Smooth muscle cell of the brain vasculature (primary cell): ENCODE data around the gene AGER.
A peak's percentile ranks its signal among the peaks of the same experiment; 100 is the strongest.

Experiments
- DNase-seq: peaks from one replicate; pipeline ENCODE4 v3.0.0-alpha.2; 2012; ENCODE audit warnings: low read depth, low spot score

The AGER gene

DNA sequence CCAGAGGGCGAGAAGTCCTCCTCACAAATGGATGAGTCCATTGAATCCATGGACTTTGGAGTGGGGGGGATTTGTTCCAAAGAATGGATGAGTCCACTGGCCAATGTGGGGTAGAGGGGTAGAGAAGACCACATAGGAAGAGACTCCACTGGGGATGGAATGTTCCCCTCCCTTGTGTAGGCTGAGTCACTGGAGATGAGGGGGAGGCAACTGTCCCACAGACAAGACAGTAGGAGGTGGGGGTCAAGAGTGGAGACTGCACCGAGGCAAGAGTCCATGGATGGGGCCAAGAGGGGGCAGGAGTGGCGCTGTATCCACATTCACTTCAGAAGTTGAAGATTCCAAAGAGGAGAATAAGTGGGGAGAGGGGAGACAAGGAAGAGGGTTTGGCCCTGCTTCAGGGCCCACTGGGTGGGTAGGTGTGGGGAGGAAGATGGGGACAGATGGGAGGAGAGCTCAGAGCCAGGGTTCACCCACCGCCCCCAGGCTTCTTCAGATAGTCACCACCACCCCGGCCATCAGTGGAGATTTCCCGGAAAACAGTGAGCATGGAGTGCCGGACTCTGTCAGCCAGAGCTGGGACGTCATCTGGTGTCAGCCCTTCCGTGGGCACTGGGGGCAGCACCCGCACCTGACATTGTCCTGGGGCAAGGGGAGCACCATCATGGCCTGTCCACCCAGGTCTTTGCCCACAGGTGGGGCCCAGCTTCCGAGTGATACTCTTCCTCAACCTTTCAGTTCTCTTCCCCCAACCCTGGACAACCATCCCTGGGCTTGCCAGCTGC, 15.1 kb downstream of the AGER start:
- DNase-seq, result no peak

DNA sequence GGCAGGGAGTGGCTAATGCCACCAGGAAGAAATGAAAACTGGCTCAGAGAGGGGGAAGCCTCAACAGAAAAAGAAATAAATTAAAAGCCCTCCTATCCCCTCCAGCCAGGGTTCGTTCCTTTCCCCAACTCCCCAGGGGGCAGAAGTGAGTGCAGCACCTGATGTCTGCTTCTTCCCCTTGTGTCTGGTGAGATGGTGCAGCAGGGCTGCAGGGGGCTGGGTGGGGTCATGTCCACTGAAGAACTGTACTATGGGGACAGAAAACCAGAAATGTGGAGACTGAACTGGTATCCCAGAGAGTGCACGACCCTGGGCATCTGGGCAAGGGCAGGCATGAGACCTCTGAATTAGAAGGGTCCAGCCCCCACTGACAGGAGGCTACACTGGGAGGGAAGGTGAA, 15.7 kb downstream of the AGER start:
- no peak for DNase-seq

DNA sequence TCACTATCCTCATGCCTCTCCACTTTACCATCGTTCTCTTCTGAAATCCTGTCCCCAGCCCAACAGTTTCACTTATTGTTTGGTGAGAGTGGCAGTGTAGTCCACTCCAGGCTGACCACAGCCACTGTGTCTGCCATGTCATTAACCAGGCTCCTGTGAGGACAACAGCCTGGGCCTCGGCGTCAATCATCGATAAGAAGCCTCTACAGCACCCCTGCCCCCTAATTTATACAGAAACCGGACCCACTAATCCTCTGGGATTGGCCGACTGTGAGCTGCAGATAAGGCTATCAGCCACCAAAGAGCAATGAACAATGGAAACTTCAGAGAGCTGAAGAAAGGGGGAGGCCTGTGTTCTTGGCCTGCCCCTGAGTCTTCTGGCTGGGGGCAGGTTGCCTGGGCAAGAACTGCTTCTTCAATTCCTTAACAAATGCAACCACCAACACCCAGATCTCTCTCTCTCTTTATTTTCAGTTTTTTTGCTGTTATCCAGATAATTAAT, 16.2 kb downstream of the AGER start:
- no peak for DNase-seq

DNA sequence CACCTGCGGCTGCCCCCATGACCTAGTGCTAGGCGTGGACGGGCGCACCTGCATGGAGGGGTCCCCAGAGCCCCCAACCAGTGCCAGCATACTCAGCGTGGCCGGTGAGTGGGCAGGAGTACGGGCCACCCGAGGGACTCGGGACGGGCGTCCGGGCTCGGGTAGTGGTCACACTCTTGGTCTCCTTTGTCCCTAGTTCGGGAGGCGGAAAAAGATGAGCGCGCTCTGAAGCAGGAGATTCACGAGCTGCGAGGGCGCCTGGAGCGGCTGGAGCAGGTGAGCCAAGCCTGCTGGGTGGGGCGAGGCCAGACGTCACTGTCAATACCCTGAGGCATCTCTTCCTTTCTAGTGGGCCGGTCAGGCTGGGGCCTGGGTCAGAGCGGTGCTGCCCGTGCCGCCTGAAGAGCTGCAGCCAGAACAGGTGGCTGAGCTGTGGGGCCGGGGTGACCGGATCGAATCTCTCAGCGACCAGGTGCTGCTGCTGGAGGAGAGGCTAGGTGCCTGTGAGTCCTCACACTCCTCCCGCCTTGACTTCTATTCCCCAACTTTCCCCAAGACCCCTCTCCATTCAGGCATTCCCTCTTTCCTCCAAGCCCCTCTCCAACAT, 16.8 kb downstream of the AGER start:
- DNase-seq, result no peak

DNA sequence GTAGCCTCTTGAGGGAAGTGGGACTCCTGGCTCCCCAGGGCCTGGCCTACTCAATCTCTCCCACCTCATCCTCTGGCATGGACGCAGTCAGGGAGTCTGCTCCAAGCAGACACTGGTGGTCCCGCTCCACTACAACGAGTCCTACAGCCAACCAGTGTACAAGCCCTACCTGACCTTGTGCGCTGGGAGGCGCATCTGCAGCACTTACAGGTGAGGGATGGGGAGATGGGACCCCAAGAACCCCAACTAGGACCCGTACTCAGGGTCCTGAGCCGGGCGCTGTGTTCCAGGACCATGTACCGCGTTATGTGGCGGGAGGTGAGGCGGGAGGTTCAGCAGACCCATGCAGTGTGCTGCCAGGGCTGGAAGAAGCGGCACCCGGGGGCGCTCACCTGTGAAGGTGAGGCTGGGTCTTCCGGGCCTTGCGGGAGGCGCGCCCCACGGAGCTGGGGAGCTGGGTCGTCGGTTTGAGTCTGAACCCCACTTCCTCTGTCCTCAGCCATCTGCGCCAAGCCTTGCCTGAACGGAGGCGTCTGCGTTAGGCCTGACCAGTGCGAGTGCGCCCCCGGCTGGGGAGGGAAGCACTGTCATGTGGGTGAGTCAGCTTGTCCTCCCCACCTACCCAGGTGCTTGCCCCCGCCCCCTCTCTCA, 17.5 kb downstream of the AGER start:
- no peak for DNase-seq

DNA sequence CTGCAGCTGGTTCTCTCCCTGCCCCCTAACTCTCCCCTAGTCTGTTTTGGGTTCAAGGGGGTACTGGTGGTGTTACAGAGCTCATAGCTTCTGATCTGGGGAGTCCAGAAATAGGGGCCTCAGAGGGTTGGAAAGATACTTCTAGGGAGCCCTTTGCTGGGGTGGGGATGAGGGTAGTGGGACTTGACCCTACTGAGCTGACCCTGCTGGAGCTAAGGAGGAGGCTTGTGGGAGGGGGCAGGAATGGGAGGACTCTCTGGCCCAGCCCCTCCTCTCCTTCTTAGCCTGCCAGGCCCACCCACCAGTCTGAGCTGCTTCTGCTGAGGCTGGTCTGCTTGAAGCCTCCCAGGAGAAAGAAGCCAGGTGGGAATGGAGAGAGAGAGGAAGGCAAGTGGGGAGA, 19.8 kb downstream of the AGER start, which contains the start of gene EGFL8:
Gene EGFL8 (plus strand): TSS at position 301 of the 400 bp plus-strand sequence. CDS start 1,571 bp downstream, outside the sequence.
- DNase-seq, result no peak

DNA sequence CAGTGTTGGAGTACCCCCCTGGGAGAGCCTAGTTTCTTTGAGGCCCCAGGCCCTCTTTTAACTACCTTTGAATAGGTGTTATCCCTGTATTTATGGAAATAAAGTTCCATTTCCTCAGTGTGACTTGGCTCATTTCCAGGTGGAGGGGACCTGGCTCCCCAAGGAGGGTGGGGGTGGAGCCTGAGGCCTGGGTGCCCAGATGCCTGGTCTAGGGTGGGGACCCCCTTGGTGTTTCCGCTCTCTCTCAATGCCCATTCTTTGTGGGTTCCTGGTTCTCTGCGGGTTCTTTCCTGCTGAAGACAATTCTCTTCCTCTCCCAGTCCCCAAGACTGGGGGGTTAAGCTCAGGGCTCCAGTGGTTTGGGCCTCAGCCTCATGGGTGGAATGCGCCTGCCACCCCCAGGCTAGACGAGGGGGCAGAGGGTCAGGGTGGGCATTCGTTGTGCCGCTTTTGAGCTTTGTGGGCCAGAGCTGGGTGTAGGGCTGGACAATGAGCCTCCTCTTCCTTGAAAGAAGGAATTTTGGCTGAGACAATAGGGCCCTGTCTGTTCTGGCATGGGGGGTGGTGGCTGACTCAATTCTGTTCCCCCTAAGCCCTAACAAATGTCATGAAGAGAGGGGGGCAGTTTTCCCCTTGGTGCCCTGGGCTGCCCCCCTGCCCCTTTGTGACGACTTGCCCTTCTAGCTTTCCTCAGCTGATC, 20.3 kb downstream of the AGER start:
- no peak for DNase-seq

DNA sequence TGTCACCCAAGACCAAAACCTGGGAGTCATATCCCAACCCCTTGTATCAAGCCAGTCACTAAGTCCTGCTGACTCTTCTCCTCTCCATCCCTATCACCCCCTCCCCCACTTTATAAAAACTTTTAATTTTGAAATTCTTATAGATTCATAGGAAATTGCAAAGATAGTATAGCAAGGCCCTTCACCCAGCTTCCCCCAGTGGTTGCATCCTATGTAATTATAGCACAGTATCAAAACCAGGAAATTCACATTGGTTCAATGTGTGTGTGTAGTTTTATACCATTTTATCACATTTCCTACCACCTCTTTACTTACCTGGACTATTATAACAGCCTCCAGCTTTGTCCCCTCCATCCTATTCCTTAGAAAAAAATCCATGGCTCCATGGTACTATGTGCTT, 26.0 kb downstream of the AGER start:
- no peak for DNase-seq

DNA sequence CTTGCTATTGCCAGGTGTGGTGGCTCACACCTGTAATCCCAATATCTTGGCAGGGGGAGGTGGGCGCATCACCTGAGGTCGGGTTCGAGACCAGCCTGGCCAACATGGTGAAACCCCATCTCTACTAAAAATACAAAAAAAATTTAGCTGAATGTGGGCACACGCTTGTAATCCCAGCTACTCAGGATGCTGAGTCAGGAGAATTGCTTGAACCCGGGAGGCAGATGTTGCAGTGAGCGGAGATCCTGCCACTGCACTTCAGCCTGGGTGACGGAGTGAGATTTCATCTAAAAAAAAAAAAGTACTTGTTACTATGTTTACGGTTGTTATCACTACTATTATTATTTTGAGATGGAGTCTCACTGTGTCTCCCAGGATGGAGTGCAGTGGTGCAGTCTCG, 27.2 kb downstream of the AGER start:
- no peak for DNase-seq

DNA sequence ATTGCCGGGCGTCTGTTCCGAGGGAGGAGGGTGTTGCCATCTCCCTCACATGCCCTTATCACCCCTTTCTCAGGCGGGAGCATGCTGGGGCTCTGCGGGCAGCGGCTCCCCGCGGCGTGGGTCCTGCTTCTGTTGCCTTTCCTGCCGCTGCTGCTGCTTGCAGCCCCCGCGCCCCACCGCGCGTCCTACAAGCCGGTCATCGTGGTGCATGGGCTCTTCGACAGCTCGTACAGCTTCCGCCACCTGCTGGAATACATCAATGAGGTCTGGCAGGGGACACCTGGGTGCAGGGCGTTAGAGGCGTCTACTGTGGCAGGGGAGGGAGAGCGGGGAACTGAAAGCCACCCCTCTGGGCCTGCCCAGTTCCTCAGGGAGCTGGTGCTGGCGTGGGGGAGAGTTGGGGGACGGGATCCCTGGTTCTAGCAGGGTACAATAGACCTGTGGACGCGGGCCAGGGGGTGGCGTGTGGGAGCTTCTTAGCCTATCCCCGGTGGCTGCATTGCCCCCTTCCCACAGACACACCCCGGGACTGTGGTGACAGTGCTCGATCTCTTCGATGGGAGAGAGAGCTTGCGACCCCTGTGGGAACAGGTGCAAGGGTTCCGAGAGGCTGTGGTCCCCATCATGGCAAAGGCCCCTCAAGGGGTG, 29.4 kb downstream of the AGER start:
- DNase-seq, result no peak

DNA sequence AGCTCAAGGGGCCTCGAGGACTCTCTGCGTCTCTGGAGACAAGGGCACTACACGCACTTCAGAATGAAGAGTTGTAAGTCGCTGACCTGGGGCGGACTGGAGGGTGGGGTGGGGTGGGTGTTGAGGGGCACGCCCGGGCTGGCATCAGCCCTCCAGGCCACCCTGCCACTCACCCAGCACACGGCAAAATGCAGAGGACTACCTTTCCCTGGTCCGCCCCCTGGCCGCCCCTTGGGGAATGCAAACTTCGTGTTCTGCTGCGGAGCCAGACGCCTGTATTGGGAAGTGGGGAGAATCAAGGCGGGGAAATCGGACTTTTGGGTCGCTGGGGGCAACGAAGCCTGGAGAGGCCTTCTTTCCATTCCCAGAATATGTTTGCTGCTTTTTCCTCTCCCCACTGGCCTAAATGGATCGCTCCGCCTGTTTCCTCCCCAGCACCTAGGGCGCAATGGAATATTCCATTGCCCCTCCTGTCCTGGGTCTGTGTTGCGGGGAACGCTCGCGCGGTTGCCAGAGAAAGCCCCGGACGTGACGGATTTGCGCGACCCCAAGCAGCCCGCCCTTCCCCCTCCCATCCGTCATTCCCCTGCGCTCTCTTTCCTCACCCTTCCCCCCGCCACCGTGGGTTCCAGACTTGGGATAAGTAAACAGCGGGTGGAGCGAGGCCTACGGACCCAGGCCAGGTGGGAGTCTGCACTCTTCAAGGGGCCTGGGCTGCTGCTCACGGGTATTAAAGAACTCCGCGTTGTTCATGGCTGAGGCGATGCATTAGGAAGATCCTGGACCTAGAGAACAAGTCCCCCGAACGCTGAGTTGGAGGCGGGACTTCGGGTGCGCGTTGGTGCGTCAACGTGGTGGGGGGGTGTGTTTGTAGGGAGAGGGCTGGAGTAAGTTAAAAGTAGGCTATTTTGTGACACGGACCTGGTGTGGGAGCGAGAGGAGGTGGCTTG, 30.2 kb downstream of the AGER start, which contains the start of gene PPT2:
Gene PPT2 (plus strand): TSS at position 578 of the 950 bp plus-strand sequence. CDS start 454 bp downstream, outside the sequence.
- DNase-seq, result peak; percentile 84

DNA sequence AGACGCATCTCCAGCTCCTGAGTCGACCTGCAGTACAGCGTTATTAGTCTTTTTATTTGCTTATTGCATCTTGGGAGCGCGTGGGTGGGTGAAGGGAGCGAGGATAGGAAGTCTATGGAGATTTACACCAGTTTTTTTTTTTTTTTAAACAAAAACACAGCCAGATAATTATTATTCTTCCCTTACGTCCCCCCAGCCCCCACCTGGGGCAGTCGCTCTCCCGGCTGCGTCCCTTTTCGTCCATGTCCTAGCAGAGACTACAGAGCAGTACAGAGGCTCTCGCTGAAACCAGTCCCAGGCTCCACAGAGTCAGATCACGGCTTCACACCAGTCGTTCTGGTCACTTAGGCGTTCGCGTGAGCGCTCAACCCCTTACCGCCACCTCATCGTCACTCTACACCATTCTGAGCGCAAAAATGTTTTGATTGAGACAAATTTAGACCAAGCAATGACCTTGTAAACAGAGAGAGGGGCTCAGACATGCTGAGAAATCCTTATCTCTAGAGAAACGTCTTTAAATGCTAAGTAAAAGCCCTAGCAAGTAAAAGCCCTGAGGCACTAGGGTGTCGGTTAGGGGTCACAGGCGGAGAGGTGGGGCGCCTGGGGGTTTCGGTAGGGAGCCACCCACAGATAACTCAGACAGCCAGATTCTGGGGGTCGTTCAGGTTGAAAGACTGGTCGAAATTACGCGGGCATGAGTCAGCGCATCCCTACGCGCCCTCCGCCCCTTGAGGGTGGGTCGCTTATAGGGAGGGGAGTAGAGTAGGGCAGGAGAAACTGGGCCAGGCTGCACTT, 31.1 kb downstream of the AGER start:
- no peak for DNase-seq

DNA sequence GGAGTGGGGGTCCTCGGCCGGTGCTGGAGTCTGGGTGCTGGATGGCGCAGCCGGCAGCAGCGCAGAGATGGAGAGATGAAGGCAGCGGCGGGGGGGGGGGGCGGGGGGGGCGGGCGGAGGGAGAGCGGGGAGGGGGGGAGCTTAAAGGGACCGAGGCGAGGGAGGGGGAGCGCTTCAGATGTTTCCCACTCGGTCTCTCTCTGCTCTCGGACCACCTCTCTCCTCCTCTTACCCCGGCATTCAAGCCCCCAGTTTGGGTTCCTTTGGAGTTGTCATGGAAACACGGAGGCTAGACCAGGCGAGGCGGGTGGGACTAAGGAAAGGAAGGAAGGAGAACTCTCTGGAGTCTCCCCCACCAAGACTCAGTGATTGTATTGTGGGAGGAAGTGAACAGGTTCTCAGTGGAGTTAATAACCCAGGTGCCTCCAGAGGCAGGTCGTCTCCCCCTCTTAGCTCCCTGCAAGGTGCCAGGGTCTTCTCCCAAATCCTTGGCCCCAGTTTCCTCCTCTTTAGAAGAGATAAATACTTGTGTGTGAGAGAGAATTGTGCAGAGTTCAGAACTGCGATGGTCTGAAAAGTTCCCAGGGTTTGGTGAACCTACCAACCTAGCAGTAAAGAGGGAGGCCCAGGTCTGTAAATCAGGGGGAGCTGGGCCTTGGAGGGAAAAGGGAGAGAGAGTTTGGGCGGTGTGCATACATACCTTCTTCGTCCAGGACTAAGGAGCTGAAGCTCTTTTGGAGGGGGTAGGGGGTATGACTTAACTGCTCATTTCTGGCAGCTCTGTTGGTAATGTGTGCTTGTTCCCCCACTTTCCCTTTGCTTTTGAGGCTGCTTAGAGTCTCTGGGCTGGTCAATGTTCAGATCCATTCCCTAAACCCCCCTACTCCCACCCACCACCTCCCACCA, 31.9 kb downstream of the AGER start, which contains the start of gene PRRT1:
Gene PRRT1 (minus strand): TSS at position 77 of the 906 bp plus-strand sequence. CDS start 112 bp downstream, outside the sequence.
- DNase-seq, result no peak

DNA sequence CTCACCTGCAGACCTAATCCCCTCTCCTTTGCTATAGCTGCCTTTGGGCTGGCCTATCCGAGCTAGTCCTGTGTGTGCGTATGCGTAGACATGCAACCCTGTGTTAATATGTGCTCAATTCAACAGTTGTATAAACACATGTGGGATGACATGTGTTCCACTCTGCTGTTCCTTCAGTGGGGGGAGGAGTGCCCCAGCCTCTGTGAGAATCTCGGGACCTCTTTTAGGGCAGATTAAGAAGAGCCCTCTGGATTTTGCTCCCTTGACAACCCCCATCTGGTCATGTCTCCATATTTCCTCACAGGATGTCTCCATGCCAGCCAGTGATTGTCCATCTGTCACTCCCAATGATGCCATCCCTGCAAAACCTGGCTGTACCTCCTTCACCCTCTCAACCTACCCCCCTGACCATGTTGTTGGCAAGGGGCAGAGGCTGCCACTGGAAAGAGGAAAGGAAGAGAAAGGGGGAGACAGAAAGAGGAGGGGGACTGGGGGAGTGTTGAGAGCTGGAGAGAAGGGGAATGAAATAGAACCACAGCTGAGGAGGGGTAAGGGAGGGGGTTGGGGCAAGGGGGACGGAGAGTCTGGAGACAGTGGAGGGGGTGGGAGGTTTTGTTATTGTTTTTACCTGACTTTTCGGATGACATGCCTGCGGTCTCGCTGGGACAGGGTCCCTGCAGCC, 32.7 kb downstream of the AGER start:
- DNase-seq, result no peak

DNA sequence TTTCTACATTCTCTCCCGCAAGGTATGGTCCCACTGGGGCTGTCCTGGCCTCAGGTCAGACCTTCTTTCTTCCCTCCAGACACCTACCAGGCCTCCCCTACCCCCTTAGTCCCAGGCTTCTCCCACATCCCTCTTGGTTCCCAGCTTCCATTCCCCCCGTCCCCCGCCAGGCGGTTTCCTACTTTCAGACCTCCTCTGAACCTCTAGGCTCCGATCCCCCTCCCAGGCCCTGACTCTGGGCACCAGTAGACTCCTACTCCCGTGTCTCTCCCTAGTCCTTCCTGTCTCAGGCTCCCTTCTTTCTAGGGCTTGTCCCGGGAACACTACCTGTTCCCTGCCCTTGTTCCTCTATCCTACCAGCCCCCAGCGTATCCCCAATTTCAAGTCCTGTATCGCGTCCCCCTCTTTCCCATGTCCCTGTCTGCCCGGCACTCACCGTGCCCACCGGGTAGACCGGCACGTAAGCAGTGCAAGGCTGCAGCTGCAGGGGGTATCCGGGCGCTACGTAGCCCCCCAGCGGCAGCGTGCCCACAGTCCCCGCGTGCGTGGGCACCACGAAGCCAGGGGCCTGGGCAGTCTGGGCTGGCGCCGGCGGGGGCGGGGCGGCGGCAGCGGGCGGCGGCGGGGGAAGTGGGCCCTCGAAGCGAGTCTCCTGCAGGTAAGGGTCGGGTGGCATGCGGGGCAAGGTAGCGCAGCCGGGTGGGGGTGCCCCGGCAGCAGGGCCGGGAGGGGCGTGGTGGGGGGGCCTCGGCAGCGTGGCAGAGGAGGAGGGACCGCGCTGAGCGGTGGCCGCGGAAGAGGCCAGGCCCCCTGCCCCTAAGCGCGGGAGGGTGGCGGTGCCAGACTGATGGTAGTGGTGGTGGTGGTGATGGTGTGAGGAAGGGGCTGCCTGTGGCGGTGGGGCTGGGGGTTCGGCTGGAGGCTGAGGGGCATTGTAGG, 33.9 kb downstream of the AGER start:
- no peak for DNase-seq

DNA sequence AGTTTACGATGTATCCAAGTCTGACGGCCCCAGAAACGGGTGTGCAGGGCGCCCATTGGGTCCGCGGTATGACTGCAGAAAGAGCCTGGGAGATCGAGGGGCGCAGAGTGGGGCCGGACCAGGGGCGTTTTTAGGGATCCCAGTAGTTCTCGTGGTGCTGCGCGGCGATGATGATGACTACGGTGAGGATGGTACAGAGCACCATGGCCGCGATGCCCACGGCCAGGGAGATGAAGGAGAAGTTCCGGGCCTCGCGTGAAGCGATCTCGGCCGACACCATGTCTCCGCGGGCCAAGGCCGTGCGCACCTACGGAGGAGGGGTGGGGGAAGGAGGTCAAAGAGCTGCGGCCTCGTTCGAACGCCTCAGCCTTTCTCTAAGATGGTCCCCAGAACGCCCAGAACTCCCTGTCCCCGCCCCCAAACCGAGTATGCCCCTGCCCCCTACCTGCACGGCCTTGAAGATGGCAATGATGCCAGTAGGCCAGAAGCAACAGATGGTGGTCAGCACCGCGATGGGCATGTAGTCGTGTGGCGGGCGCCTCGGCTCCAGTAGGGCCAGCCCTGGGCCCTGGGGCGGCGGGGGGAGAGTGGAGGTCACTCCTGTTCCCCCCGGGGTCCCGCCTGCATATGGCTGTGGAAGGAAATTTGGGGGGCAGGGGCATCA, 34.8 kb downstream of the AGER start:
- no peak for DNase-seq
